GM12891 (cell line): ENCODE results near the gene HELZ.

ENCODE experiments used
- DNase-seq: peaks from one replicate; pipeline ENCODE4 v3.0.0; 2011; ENCODE audit warnings: low spot score; ENCODE audit not compliant: insufficient read length
- FAIRE-seq: peaks from 2 replicates; lab custom pipeline; 2011; peaks lifted over from hg19 to GRCh38; lab: Jason Lieb, UNC
- PAX5 ChIP-seq: IDR thresholded peaks from 2 replicates; pipeline ENCODE4 v1.6.1; 2011; ENCODE audit warnings: low read length, moderate library complexity, mild to moderate bottlenecking; ENCODE audit not compliant: insufficient read depth, severe bottlenecking
- POLR2A ChIP-seq: IDR thresholded peaks from 2 replicates; pipeline ENCODE4 v1.6.1; 2011; ENCODE audit warnings: low read depth, low read length, control low read depth
- POLR2AphosphoS5 ChIP-seq: IDR thresholded peaks from 2 replicates; pipeline ENCODE4 v1.6.1; 2011; ENCODE audit warnings: low read depth, low read length, control low read depth
- POU2F2 ChIP-seq: IDR thresholded peaks from 2 replicates; pipeline ENCODE4 v1.6.1; 2011; ENCODE audit warnings: low read depth, mild to moderate bottlenecking, control low read depth, low read length, moderate library complexity
- SPI1 ChIP-seq: IDR thresholded peaks from 2 replicates; pipeline ENCODE4 v1.6.1; 2011; ENCODE audit warnings: low read depth, low read length, control low read depth
- TAF1 ChIP-seq: IDR thresholded peaks from 2 replicates; pipeline ENCODE4 v1.6.1; 2011; ENCODE audit warnings: low read depth, low read length, control low read depth

Gene HELZ

GRCh38 chr17:67092291-67092690, 152.7 kb downstream of the HELZ start:
- no peak for FAIRE-seq
- TF ChIP-seq TAF1 (no peak), SPI1 (no peak), POLR2AphosphoS5 (no peak)
- no peak for DNase-seq

DNA sequence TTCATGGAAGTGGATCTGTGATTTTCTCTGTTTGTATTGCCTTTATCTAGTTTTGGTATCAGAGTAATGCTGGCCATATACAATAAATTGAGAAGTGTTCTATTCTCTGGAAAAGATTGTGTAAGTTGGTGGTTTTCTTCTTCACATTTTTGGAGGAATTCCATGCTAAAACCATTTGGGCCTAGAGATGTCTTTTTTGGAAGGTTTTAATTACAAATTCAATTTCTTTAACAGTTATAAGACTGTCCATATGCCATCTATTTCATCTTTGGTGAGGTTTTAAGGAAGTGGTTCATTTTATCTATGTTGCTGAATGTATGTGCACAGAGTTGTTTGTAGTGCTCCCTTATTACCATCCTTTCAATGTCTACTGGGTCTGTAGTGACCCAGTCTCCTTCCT, 154.7 kb downstream of the HELZ start:
- DNase-seq, result no peak
- no peak for FAIRE-seq
- no peak for TF ChIP-seq POU2F2
- TF ChIP-seq SPI1, result no peak

DNA sequence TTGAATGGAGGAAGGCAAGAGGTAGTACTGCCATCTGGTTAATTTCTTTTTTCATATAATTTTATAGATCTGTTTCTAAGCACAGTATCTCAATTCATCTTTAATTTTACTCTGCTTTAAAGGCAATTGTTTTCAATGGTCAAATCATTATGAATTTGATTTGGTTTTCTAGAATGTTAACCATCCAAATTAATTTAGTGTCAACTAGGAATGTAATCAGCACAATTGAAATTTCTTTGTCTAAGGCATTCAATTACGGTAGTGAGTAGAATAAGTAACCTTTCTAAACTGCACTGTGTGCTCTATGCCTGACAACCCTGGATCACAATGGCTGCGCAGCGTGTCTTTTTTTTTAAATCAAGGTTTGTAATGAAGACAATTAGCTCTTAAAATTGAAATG, 156.4 kb downstream of the HELZ start:
- TF ChIP-seq SPI1, result no peak
- TF ChIP-seq POU2F2, result no peak
- TF ChIP-seq POLR2A, result no peak
- no peak for TF ChIP-seq TAF1
- no peak for TF ChIP-seq PAX5
- no peak for TF ChIP-seq POLR2AphosphoS5
- DNase-seq, result no peak
- no peak for FAIRE-seq

DNA sequence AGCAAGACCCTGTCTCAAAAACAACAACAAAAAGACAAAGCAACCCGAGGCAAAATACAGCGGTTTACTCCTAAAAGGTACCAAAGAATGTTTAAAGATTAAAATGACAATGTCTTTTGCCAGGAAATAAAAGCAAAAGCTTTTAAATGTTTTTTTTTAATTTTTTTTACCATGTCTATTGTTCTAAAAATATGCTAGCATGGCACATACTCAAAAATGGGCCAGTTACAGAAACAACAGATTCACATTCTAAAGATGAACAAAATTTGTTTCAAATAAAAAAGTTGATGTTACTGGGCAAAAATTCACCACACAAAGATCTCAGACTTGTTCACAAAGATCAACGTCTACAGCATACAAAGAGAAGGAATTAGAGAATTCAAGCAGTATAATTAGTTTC, 159.6 kb downstream of the HELZ start:
- TF ChIP-seq POLR2AphosphoS5 (no peak), TAF1 (no peak), SPI1 (no peak), POLR2A (no peak), PAX5 (no peak), POU2F2 (no peak)
- no peak for FAIRE-seq
- no peak for DNase-seq

- FAIRE-seq (no peak), DNase-seq (no peak)
- TF ChIP-seq POLR2AphosphoS5 (no peak), SPI1 (peak; percentile 66)
These were observed 162.9 kb downstream of the HELZ start for GRCh38 chr17:67082107-67082506.

- TF ChIP-seq POLR2AphosphoS5 (no peak), SPI1 (no peak), POU2F2 (no peak), PAX5 (no peak), POLR2A (no peak), TAF1 (no peak)
- peak; percentile 62 for FAIRE-seq
These were observed 164.2 kb downstream of the HELZ start for GRCh38 chr17:67080804-67081203.

DNA sequence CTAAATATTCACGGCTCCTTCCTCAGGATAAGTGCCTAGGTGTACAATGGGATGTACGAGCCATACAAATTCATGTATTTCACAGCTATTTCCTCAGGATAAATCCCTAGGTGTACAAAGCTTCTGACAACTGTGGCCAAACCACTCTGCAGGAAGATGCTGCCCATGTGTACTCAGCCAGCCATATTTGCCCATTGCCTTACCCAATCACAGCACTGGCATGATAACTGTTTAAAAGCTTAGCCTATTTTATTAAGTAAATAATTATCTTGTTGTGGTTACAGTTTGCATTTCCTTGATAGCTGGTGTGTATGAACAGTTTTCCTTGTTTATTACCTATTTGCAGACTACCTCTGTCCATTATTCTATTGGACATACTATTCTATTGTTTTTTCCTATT, 165.5 kb downstream of the HELZ start:
- DNase-seq (no peak), FAIRE-seq (no peak)
- no peak for TF ChIP-seq POLR2A
- no peak for TF ChIP-seq POU2F2
- TF ChIP-seq POLR2AphosphoS5, result no peak
- TF ChIP-seq PAX5, result no peak
- TF ChIP-seq SPI1, result no peak
- no peak for TF ChIP-seq TAF1

More at GRCh38 chr17:67080804-67081203, 164.2 kb downstream of the HELZ start:
- DNase-seq, result no peak

GRCh38 chr17:67078292-67078691, 166.7 kb downstream of the HELZ start:
- FAIRE-seq, result no peak
- no peak for TF ChIP-seq POLR2A
- DNase-seq, result no peak

- no peak for DNase-seq
- FAIRE-seq, result no peak
- TF ChIP-seq SPI1 (no peak), PAX5 (no peak), POU2F2 (no peak), POLR2A (no peak), POLR2AphosphoS5 (no peak), TAF1 (no peak)
These were observed 168.7 kb downstream of the HELZ start for GRCh38 chr17:67076290-67076689.

DNA sequence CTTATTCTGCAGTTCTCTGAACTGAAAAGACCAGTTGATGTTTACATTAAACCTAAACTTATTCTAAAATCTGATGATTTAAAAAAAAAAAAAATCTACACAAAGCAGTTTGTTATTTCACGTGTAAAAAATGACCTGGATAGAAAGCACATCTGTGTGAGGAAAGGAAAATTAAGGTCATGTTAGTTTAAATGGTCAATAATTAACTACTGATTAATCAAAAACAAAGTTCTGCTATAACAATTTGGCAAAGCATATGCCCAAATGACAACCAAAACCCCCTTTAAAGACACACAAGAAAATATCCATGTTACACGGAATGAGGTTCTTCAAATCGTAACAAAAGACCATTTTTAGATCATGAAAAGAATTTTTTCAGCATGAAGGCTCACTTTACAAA, 170.2 kb downstream of the HELZ start:
- TF ChIP-seq PAX5 (no peak), TAF1 (no peak), POLR2AphosphoS5 (no peak), POLR2A (no peak), POU2F2 (no peak), SPI1 (no peak)
- DNase-seq (no peak), FAIRE-seq (no peak)

DNA sequence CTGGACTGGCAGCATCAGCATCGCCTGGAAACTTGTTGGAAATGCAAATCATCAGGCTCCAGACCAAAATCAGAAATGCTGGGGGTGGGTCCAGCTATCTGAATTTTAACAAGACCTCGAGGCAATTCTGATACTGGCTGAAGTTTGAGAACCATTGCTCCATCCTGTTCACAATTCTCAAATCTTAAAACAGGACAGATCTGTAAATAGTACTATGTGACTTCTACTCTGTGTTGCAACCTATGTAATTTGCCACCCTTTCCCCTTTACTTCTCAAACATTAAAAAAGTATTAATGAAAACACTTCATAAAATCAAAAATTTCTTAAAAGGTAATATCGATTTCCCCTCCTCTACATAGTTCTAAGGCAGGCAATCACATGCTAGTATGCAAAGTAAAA, 172.1 kb downstream of the HELZ start:
- FAIRE-seq (no peak), DNase-seq (no peak)
- no peak for TF ChIP-seq POLR2AphosphoS5
- no peak for TF ChIP-seq POLR2A
- TF ChIP-seq TAF1, result no peak
